ENCODE measurements around the gene CCNT2. TPM values are rescaled to one million over a fixed set of nuclear protein-coding genes. Genes with fewer than 3 reads are reported as not detected.

CCNT2 gene
- polyA plus RNA-seq, 6 donors from 2014 or later = 28.9 to 37.3 (median 33.3) TPM

- H3K4me3 Mint-ChIP-seq = peak overlapping the region in 4 of 8 donors; percentile 35 to 71 (median 62)
- H3K27me3 Mint-ChIP-seq = no peaks in the 10 kb centered on the region
- peaks cover 8 to 9% of the 10 kb centered on the region in 2 donors for H3K36me3 Mint-ChIP-seq
- H3K4me1 Mint-ChIP-seq = peaks cover 39 to 65% (median 57%) of the 10 kb centered on the region in 3 donors
- DNase-seq (no peak), ATAC-seq (ENCODE audit: low read depth in 2 of 2) (no peak)
- peak overlapping the region in 4 of 6 donors; percentile 39 to 89 (median 83) for H3K27ac Mint-ChIP-seq
- peaks cover 0 to 1% (median 0%) of the 10 kb centered on the region in 7 donors for H3K9me3 Mint-ChIP-seq
These were observed 14.4 kb downstream of the CCNT2 start for GRCh38 chr2:134932864-134933526.

DNA sequence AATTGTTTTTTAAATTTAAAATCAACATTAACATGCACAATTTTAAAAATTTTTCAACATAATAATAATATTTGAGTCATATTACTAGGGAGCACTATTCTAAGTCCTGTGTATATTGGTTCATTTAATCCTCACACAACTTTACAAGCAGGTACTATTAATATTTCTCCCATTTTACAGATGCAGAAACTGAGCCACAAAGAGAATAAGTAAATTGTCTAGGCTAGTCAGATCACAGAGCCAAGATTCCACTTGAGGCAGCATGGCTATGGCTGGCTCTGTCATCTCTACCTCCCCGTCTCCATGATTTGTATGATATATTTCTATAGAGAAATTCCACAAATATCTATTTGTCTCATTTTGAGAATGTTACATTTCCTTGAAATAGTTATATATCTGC, 15.1 kb downstream of the CCNT2 start:
- ATAC-seq (ENCODE audit: low read depth in 2 of 2) = no peak
- Mint-ChIP-seq H3K4me3 (peak overlapping the region in 1 of 8 donors; percentile 45), H3K4me1 (peaks cover 34 to 61% (median 52%) of the 10 kb centered on the region in 3 donors), H3K36me3 (peaks cover 8 to 9% of the 10 kb centered on the region in 2 donors), H3K9me3 (peaks cover 0 to 1% (median 0%) of the 10 kb centered on the region in 7 donors), H3K27me3 (no peaks in the 10 kb centered on the region), H3K27ac (peak overlapping the region in 3 of 6 donors; percentile 22 to 70 (median 33))
- DNase-seq = no peak

DNA sequence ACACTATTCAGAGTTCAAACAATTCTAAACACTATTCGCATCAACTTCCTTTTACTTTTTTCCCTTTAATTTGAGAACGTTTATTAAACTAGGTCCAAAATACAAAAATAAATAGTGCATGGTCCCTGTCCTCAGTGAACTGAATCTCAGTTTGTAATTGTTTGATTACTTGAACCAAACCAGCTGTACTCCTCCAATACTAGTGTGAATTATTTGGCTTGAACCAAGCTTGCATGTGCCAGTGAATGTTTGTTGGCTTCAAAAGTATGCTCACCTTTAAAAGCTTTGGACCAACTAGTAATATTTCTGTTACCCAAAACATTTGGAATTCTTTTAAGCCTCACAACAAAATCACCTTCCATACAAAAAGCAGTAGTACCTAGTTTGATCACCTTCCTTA, 15.5 kb downstream of the CCNT2 start:
- Mint-ChIP-seq H3K9me3 (peaks cover 0 to 1% (median 0%) of the 10 kb centered on the region in 7 donors), H3K4me3 (peak overlapping the region in 3 of 8 donors; percentile 22 to 45 (median 34)), H3K27me3 (no peaks in the 10 kb centered on the region), H3K36me3 (peaks cover 8 to 9% of the 10 kb centered on the region in 2 donors), H3K27ac (peak overlapping the region in 3 of 6 donors; percentile 24 to 78 (median 70)), H3K4me1 (peaks cover 34 to 59% (median 50%) of the 10 kb centered on the region in 3 donors)
- ATAC-seq (ENCODE audit: low read depth in 2 of 2) = no peak
- no peak for DNase-seq

GRCh38 chr2:134934641-134935040, 16.0 kb downstream of the CCNT2 start:
- H3K36me3 Mint-ChIP-seq = peaks cover 8 to 9% of the 10 kb centered on the region in 2 donors
- peaks cover 0 to 1% (median 0%) of the 10 kb centered on the region in 7 donors for H3K9me3 Mint-ChIP-seq
- peaks cover 34 to 54% (median 46%) of the 10 kb centered on the region in 3 donors for H3K4me1 Mint-ChIP-seq
- DNase-seq = no peak
- peak overlapping the region in 3 of 8 donors; percentile 30 to 47 (median 34) for H3K4me3 Mint-ChIP-seq
- peak overlapping the region in 2 of 6 donors; percentile 70 to 78 for H3K27ac Mint-ChIP-seq
- H3K27me3 Mint-ChIP-seq = no peaks in the 10 kb centered on the region
- no peak for ATAC-seq (ENCODE audit: low read depth in 2 of 2)

GRCh38 chr2:134936691-134937090, 18.1 kb downstream of the CCNT2 start:
- H3K27ac Mint-ChIP-seq = peak overlapping the region in 2 of 6 donors; percentile 14 to 51
- ATAC-seq (ENCODE audit: low read depth in 2 of 2) (no peak), DNase-seq (no peak)
- H3K4me3 Mint-ChIP-seq = no peak overlapping the region
- H3K36me3 Mint-ChIP-seq = peaks cover 8 to 9% of the 10 kb centered on the region in 2 donors
- H3K9me3 Mint-ChIP-seq = no peaks in the 10 kb centered on the region
- no peaks in the 10 kb centered on the region for H3K27me3 Mint-ChIP-seq
- H3K4me1 Mint-ChIP-seq = peaks cover 32 to 37% (median 35%) of the 10 kb centered on the region in 3 donors

DNA sequence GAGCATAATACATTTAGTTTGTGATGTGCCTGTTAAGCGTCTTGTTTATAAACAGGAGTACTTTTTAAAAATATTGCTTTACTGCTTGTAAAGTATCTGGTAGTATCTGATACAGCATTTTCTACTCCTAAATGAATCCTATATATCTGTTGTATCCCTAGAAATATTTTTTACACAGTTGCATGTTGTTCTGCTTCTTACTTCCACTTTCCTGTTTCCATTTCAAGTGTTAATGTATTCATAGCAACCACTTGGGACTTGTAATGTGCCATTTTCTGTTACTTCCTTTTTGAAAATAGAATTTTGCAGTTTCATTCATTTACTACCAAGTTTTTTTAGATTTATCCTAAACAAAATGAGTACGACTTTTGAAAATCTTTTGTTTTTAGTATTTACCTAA, 24.9 kb downstream of the CCNT2 start:
- peaks cover 23 to 31% (median 28%) of the 10 kb centered on the region in 3 donors for H3K4me1 Mint-ChIP-seq
- peak overlapping the region in 7 of 8 donors; percentile 5 to 68 (median 53) for H3K4me3 Mint-ChIP-seq
- ATAC-seq (ENCODE audit: low read depth in 2 of 2) (peak; percentile 91 to 93), DNase-seq (peak; percentile 41)
- no peaks in the 10 kb centered on the region for H3K9me3 Mint-ChIP-seq
- no peaks in the 10 kb centered on the region for H3K27me3 Mint-ChIP-seq
- no peaks in the 10 kb centered on the region for H3K36me3 Mint-ChIP-seq
- H3K27ac Mint-ChIP-seq = peak overlapping the region; percentile 27 to 65 (median 52)

DNA sequence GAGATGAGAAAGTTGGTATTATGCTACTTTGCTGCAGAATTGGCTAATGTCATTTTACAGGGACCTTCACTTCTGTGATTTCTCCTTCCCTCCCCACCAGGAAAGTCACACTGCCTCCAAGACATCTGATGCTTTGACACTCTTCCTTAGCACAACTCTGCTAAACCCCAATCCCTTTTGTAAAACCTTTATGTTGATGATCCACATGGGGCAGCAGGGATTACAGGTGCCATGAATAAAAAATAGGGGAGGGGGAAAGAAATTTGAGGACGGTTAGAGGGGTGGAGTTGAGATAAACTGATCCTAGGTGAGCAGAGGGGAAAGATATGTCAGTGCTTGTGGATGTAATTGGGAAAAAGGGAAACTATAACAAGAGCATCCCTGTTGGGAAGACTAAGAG, 26.4 kb downstream of the CCNT2 start:
- DNase-seq (no peak), ATAC-seq (ENCODE audit: low read depth in 2 of 2) (no peak)
- Mint-ChIP-seq H3K4me3 (peak overlapping the region in 1 of 8 donors; percentile 24), H3K27me3 (no peaks in the 10 kb centered on the region), H3K4me1 (peaks cover 24 to 37% (median 28%) of the 10 kb centered on the region in 3 donors), H3K9me3 (no peaks in the 10 kb centered on the region), H3K27ac (peak overlapping the region in 4 of 6 donors; percentile 13 to 88 (median 48)), H3K36me3 (no peaks in the 10 kb centered on the region)

DNA sequence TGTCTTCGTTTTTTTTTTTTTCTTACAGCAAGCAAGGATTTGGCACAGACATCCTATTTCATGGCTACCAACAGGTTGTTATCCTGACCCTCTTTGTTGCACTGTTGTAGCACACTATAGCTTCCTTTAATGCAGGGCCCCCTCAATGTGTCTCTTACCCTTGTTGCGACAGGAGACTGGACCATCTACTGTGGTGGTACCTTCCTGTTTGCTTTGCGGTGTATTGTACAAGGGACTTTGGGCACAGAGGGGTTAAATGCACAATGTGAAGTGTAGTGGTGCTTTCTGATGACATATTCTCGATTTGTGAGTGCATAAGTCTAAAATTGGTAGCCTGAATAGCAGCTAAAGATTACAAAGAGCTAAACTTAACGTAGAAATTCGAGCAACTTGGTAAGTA, 27.5 kb downstream of the CCNT2 start:
- Mint-ChIP-seq H3K9me3 (no peaks in the 10 kb centered on the region), H3K36me3 (no peaks in the 10 kb centered on the region), H3K27ac (peak overlapping the region in 2 of 6 donors; percentile 13 to 52), H3K4me1 (peaks cover 23 to 42% (median 30%) of the 10 kb centered on the region in 3 donors), H3K27me3 (no peaks in the 10 kb centered on the region), H3K4me3 (no peak overlapping the region)
- no peak for DNase-seq
- no peak for ATAC-seq (ENCODE audit: low read depth in 2 of 2)

- DNase-seq (no peak), ATAC-seq (ENCODE audit: low read depth in 2 of 2) (no peak)
- Mint-ChIP-seq H3K4me1 (peaks cover 14 to 25% (median 16%) of the 10 kb centered on the region in 3 donors), H3K4me3 (no peak overlapping the region), H3K36me3 (peaks cover 24 to 28% of the 10 kb centered on the region in 2 donors), H3K27me3 (no peaks in the 10 kb centered on the region), H3K27ac (peak overlapping the region in 5 of 6 donors; percentile 9 to 56 (median 18)), H3K9me3 (no peaks in the 10 kb centered on the region)
These were observed 31.5 kb downstream of the CCNT2 start for GRCh38 chr2:134949981-134950708.

DNA sequence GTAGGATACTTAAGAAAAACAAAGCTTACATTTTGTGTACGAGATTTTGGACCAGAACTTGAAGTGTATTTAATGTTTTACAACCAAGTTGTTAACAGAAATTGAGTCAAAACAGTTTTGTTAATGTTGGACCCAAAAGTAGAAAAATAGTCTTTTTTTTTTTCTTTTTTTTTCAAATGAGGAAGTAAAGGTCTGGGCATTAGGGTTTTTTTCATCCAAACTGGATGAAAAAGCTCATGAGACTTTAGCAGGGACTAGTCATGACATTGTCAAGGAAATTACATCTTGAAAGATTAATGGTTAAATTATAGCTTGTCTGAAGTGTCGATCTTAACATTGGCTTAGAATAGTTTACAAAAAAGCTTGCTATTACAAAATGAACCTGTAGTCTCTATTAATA, 32.3 kb downstream of the CCNT2 start:
- Mint-ChIP-seq H3K4me3 (no peak overlapping the region), H3K27ac (peak overlapping the region in 2 of 6 donors; percentile 38 to 77), H3K36me3 (peaks cover 24 to 28% of the 10 kb centered on the region in 2 donors), H3K27me3 (no peaks in the 10 kb centered on the region), H3K9me3 (no peaks in the 10 kb centered on the region), H3K4me1 (peaks cover 11 to 18% (median 14%) of the 10 kb centered on the region in 3 donors)
- DNase-seq (no peak), ATAC-seq (ENCODE audit: low read depth in 2 of 2) (no peak)

GRCh38 chr2:134952608-134953007, 34.0 kb downstream of the CCNT2 start:
- Mint-ChIP-seq H3K27me3 (no peaks in the 10 kb centered on the region), H3K4me1 (peaks cover 10 to 15% (median 14%) of the 10 kb centered on the region in 3 donors), H3K9me3 (no peaks in the 10 kb centered on the region), H3K36me3 (peaks cover 24 to 28% of the 10 kb centered on the region in 2 donors), H3K4me3 (no peak overlapping the region), H3K27ac (no peak overlapping the region)
- no peak for DNase-seq
- no peak for ATAC-seq (ENCODE audit: low read depth in 2 of 2)

DNA sequence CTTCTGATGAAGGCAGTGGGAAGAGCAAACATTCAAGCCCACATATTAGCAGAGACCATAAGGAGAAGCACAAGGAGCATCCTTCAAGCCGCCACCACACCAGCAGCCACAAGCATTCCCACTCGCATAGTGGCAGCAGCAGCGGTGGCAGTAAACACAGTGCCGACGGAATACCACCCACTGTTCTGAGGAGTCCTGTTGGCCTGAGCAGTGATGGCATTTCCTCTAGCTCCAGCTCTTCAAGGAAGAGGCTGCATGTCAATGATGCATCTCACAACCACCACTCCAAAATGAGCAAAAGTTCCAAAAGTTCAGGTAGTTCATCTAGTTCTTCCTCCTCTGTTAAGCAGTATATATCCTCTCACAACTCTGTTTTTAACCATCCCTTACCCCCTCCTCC, 35.4 kb downstream of the CCNT2 start:
- Mint-ChIP-seq H3K27me3 (no peaks in the 10 kb centered on the region), H3K4me3 (no peak overlapping the region)
- ATAC-seq (ENCODE audit: low read depth in 2 of 2) = no peak

GRCh38 chr2:134955744-134956143, 37.1 kb downstream of the CCNT2 start:
- no peaks in the 10 kb centered on the region for H3K27me3 Mint-ChIP-seq
- ATAC-seq (ENCODE audit: low read depth in 2 of 2) (no peak), DNase-seq (no peak)
- no peaks in the 10 kb centered on the region for H3K9me3 Mint-ChIP-seq
- H3K4me1 Mint-ChIP-seq = peaks cover 5 to 14% (median 7%) of the 10 kb centered on the region in 3 donors
- H3K36me3 Mint-ChIP-seq = peaks cover 24 to 28% of the 10 kb centered on the region in 2 donors
- no peak overlapping the region for H3K27ac Mint-ChIP-seq
- H3K4me3 Mint-ChIP-seq = no peak overlapping the region

More for the DNA sequence above, 35.4 kb downstream of the CCNT2 start:
- Mint-ChIP-seq H3K4me1 (peaks cover 10 to 15% (median 14%) of the 10 kb centered on the region in 3 donors), H3K36me3 (peaks cover 24 to 28% of the 10 kb centered on the region in 2 donors), H3K9me3 (no peaks in the 10 kb centered on the region), H3K27ac (peak overlapping the region in 2 of 6 donors; percentile 26 to 60)
- DNase-seq = no peak
